Glomerular endothelial cell (primary cell): ENCODE results near the gene DRG1. TPM values are rescaled to one million over a fixed set of nuclear protein-coding genes. Genes with fewer than 3 reads are reported as not detected.
"Not testable (repeated sequence)": the region's sequence is repeated elsewhere in the genome, so short reads cannot be mapped to it uniquely, and the experiment has no call there.

Experiments used
- DNase-seq: peaks from one replicate; pipeline ENCODE4 v3.0.0-alpha.2; 2011; ENCODE audit warnings: low read depth, low spot score; ENCODE audit errors: extremely low read depth
- total RNA-seq: library from RNA; depleted of rRNA; stranded (reverse); fragments of >200 nt; gene quantifications from 2 replicates; pipeline ENCODE4 v1.2.3, GENCODE V29; 2015

The DRG1 gene
- total RNA-seq = 54.5 and 62.6 TPM in 2 replicates

DNA sequence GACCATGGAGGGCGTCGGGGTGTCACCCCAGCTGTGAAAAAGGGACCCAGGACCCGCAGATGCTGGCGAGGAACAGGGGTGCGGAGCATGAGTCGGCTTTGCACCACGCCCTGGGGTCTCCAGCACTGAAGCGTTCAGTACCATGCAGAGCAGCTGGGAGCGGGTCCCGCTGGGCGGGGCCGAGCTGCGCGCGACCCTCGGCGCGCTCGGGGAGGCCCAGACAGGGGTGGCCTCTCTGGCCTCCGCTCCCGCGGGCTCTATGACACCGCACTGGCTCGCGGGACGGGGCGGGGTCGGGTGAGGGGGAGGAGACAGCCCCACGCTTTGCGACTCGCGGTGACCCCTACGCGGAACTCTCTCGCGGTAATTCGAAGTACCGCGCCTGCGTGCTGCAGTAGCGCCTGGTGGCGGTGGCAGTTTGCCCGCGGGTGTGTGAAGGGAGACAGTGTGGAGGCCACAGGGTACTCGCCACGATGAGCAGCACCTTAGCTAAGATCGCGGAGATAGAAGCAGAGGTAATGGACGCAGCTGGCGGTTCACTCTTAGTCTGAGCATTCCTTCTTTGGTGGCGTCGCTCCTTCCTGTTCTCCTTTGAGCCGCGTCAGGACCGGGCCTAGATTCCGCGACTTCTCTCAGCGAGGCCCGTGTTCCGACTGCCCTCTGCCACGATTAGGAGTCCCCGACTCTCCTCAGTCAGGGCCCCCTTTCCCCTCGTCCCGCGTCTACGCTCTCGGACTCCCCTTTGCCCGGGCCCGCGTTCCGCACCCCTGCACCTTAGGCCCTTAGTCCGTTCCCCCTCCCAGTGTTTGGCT, at the start of gene DRG1:
TSS of gene DRG1 (plus strand) at position 394 of the 812 bp plus-strand sequence. CDS start at position 474, 80 bp downstream.
- DNase-seq = peak; percentile 42

DNA sequence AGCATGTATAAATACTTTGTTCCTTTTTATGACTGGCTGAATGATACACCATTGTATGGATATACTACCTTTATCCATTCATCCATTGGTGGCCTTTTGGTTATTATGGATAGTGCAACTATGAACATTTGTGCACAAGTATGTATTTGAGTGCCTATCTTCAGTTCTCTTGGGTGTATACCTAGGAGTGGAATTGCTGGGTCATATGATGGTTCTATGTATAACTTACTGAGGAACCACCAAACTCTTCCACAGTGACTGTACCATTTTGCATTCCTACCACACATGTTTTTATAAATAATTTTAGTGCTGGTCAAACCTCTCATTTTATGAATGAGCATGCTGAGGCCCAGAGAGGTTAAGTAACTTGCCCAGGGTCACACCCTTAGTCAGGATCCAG, 49.4 kb upstream of the DRG1 start:
- DNase-seq = no peak

- no peak for DNase-seq
Measured at GRCh38 chr22:31350410-31350863, 49.0 kb upstream of the DRG1 start.

DNA sequence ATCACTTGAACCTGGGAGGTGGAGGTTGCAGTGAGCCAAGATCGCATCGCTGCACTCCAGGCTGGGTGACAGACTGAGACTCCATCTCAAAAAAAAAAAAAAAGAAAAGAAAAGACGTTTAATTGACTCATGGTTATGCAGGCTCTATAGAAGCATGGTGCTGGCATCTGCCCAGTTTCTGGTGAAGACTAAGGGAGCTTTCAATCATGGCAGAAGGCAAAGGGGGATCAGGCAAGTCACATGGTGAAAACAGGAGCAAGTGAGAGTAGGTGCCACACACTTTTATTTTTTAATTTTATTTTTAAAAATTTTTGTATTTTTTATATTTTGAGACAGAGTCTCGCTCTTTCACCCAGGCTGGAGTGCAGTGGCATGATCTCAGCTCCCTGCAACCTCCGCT, 44.9 kb upstream of the DRG1 start:
- no peak for DNase-seq

- no peak for DNase-seq
Measured at GRCh38 chr22:31360029-31360428, 39.4 kb upstream of the DRG1 start.

DNA sequence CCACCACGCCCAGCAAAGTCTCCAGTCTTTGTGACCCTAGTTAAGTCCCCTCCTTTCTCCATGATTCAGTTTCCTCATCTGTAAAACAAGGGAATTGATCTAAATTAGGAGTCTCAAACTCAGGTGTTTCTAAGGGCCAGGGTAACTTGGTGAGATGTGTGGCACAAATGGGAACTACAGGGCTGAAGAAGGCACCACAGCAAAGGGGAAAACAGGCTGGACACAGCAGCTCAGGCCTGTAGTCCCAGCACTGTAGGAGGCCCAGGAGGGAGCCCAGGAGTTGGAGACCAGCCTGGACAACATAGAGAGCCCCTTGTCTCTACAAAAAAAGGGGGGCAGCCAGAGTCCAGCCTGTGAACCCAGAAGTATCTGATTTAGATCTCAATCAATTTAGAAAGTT, 37.7 kb upstream of the DRG1 start:
- no peak for DNase-seq

DNA sequence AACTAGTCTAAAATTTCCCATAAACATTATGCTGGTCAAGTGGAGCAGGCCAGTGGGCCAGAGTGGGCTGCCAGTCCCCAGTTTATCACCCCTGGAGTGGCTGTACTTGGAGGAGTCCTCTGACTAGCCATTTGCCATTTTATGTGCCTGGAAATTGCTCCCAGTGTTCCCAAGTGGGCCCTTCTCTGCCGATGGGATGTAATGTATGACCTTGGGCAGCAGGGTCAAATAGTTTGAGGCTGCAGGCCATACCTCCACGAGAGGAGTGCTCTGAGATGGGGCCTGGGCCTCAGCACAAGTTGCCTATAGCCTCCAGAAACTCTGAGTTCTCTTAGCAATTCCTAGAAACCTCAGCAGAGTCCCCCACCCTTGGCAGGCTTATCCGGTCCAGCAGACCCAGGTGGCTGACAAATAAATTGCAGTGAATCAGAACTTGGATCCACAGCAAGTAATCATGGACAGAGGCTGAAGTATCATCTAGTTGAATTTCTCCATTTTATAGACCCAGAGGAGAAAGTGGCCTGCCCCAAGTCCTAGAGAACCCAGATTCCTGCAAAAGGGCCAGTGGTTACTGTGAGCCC, 35.4 kb upstream of the DRG1 start:
- DNase-seq = no peak

- DNase-seq = no peak
Measured at GRCh38 chr22:31367426-31367825, 32.0 kb upstream of the DRG1 start.

- DNase-seq = no peak
Measured at GRCh38 chr22:31377612-31378011, 21.8 kb upstream of the DRG1 start.

DNA sequence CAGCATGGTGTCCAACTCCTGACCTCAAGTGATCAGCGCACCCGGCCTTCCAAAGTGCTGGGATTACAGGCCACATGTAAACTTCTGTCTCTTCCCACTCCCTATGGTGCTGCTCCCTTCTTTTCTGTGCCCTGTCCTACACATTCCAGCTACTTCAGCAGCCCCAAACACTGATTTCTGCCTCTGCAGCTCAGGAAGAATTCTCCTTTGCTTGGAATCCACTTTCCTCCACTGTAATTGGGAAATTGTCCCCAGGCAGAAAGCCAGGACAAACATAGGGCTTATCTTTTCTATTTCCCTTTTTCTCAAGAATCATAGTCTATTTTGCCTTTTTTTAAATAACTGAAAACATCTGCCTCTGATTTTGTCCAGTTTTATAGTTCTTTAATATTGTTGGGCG, 21.3 kb upstream of the DRG1 start:
- no peak for DNase-seq

DNA sequence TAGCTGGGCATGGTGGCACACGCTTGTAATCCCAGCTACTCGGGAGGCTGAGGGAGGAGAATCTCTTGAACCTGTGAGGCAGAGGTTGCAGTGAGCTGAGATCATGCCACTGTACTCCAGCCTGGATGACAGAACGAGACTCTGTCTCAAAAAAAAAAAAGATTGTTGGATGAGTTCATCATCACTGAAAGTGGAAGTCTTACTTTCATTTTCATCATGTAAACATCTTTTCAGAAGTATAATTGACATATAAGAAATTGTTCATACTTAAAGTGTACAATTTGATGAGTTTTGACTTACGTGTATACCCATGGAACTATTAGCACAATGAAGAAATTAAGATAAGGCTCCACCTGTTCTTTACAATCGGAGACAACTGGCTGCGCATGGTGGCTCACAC, 20.8 kb upstream of the DRG1 start:
- not testable (repeated sequence) for DNase-seq

GRCh38 chr22:31393893-31394292, 5.5 kb upstream of the DRG1 start:
- DNase-seq = no peak

- no peak for DNase-seq
Measured at GRCh38 chr22:31394326-31394725, 5.1 kb upstream of the DRG1 start.

DNA sequence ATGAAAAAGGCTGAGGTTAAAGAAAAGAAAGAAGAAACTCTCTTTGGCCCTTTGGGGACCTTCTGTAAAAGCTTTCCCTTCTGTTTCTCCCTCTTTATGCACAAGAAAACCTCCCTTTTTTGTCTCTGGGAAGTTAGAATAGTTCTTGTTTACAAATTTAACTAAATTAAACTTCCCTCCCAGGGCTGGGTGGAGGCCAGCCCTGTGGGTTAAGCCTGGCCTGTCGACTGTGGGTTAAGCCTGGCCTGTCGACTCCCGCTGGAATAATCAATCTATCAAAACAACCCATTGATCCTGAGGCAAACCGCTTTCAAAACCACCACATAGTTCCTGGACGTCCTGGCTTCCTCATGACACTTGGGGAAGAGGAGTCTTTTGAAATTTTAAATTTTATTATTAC, 1.2 kb upstream of the DRG1 start:
- DNase-seq = no peak

DNA sequence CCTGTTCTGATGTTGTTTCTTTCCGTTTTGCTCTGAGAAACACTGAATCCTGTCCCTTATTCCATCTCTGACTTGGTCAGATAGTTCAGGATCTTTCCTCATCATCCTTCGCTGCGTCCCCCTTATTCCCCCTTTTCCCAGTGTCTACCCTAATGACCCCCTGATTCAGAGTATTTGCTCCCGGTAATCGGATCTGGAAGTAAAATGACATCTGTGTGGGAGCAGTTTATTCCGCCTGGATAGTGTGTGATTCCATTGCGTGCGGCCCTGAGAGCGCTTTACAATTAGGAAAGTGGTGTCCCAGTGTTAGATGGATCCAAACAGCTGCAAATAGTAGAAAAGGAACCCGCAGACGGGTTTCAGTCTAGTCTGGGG, 606 bp downstream of the DRG1 start:
- DNase-seq = no peak

DNA sequence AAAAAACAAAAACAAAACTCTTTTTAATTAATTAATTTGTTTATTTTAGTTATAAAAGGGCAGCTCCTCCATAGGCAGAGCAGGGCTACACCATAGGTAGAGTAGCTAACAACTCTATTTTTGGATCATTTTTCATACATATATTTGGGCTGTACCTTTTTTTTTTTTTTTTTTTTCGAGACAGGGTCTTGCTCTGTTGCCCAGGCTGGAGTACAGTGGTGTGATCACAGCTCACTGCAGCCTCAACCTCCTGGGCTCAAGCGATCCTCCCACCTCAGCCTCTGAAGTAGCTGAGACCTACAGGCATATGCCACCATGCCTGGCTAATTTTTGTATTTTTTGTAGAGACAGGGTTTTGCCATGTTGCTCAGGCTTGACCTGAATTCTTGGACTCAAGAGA, 2.9 kb downstream of the DRG1 start:
- not testable (repeated sequence) for DNase-seq

- no peak for DNase-seq
Measured at GRCh38 chr22:31425331-31426050, 26.1 kb downstream of the DRG1 start.

DNA sequence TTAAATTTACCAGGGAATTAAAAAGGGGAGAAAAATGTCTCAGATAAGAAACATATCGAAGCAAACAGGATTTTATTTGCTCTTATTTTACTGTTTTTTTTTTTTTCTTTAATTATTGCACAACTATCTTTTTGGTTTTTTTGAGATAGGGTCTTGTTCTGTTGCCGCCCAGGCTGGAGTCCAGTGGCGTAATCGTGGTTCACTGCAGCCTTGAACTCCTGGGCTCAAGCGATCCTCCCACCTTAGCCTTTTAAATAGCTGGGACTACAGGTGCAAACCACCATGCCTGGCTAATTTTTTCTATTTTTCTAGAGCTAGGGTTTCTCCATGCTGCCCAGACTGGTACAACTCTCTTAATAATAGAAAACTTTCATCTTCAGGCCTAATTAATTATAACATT, 32.5 kb downstream of the DRG1 start:
- DNase-seq = no peak

GRCh38 chr22:31436132-31436531, 36.7 kb downstream of the DRG1 start:
- no peak for DNase-seq

GRCh38 chr22:31439808-31440207, 40.4 kb downstream of the DRG1 start:
- DNase-seq = no peak

DNA sequence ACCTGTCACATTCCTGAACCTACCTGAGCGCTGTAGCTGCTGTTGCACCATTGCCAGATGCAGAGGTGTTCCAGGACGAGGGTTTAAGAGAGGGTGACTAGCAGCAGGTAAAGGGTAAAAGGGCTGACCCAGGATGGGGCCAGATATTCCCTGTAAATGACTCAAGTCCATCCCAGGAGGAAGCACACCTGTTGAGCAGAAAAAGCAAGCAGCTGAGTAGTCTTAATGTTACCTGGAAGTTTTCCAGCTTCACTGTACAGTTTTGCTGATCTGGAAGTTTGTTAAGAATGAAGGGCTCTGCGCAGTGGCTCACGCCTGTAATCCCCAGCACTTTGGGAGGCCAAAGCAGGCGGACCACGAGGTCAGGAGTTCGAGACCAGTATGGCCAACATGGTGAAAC, 41.3 kb downstream of the DRG1 start:
- no peak for DNase-seq

DNA sequence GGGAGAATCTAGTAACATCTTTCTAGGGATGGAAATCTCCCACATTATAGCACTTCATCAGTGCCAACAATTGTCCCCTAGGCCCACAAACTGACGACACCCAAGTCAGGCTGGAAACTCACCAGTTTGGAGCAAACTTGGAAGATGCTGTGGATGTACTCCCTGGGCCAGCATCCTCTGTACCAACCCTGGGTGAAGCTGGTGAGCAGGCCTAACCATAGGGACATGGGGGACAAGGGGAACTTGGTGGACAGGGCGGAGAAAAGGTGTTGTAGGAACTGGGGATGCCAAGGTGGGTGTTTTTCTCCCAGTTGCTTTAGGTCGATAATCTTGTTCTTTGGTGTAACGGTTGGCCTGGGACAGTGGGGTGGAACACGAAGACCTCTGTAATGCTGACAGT, 42.2 kb downstream of the DRG1 start:
- DNase-seq = no peak
